Fibroblast of peridontal ligament (primary cell): ENCODE measurements around the gene SCD5.

Experiments
- DNase-seq: peaks from one replicate; pipeline ENCODE4 v3.0.0-alpha.2; 2010; ENCODE audit errors: extremely low read depth

The SCD5 gene

DNA sequence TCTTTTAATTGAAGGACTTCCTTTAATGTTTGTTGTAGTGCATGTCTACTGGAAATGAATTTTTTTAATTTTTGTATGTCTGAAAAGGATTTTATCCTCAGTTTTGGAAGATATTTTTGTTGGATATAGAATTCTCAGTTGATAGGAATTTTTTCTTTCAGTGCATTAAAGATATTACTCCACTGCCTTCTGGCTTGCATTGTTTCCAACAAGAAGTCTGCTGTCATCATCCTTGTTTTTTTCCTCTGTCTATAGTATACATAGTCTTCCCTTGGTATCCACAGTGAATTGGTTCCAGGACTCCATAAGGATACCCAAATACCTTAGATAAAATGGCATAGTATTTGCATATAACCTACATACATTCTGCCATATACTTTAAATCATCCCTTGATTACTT lies 33.5 kb downstream of the SCD5 start:
- DNase-seq = no peak

GRCh38 chr4:82761229-82761628 lies 37.4 kb downstream of the SCD5 start:
- peak; percentile 43 for DNase-seq

DNA sequence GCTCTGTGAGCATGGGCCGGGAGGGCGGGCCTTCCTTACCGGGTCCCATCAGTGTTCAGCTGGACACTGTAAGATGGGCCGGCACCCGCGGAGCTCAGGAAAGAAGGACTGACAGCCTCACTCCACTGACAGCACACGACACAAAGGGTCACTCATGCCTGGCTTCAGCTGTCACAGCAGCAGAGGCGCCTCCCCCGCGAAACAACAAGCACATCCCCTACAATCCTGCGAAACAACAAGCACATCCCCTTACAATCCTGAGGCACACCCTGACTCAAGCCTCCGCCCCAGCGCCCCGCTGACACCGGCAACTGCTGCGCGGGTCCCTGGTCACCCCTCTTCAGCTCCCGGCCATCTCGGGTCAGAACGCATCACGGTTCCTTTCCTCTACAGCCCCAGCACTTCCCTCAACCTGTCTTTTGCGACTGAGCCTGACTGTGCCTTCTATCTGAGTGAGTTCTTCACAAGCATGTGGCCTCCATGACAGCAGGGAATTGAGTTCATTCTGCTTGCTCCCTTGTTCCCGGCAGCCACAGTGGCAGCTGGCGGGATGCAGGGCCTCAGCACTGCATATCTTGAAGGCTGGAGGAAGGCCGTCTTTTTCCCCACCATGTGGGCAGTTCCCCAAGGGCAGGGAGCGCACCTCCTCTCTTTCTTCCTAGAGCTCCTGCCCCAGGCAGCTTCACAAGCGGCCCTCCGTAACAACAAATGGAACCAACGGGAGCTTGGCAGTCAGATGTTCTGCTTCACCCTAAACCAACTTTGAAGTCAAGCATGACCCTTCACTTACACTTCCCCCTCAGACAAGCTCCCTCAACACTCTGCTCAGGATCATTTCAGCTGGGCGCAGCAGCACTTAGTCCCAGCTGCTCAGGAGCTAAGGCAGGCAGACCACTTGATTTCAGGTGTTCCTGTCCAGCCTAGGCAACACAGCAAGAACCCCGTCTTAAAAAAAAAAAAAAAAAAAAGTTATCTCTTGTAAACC lies 39.6 kb downstream of the SCD5 start:
- DNase-seq = no peak

- no peak for DNase-seq
Measured at GRCh38 chr4:82756061-82756460, 42.5 kb downstream of the SCD5 start.

- no peak for DNase-seq
Measured at GRCh38 chr4:82755650-82756049, 42.9 kb downstream of the SCD5 start.

DNA sequence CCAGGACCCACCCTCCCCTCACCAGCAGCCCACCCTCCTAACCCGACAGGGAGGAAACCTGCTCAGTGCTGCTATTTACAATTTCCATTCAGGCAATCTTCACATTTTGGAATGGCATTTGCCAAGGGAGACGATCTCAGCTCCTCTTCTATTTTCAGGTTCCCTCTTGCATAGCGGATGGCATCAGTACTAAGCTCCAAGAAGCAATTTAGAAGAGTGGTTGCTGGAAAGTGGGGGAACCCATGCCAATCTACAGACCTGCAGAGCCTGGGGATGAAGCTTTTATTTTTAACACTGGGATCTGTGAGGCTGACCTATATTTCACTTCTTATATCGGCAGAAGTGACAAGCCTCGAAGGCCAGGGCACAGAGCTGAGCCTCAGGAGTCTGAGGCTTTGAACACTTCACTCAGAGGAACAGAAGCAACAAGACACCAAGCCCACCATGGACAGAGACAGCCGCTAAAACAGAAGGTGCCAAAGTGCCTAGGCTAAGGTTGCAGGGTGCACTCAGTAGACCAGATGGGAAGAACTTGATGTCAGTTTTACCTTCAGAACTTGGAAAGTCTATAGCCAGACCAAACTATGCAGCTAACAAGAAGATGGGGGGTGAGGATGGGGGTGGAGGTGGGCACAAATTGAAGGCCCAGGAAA lies 44.0 kb downstream of the SCD5 start:
- DNase-seq = no peak

DNA sequence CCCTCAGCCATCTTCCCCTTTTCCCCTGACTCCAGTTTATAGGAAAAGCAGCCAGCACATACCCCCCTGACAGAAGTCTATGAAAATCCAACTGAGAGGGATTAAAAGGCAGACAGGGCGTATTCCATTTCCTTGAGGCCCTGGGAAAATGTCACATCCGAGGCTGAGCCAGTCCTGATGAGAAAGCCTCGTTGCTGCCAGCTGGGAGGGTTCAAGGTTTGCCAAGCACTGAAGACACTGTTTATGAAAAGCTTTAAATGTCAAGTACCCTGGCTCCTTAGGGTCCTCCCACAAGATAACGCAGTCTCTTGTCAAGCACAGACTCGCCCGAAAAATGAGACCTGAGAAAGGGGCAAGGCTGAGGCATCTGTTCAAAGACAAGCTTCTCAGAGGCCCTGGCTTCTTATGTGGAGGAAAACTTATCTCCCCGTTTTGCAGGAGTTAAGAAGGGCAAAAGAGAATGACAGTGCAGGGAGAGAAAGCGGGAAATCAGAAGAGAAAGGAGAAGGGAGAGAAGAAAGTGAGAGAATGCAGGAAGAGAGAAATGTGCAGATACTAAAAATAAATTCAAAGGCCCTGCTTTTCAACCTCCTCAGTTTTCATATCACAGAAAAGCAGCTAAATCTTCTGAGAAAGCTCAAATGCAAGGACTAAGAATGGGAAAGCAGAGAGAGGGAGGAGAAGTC lies 44.7 kb downstream of the SCD5 start:
- peak; percentile 17 for DNase-seq

- DNase-seq = no peak
Measured at GRCh38 chr4:82753238-82753637, 45.4 kb downstream of the SCD5 start.

GRCh38 chr4:82748810-82749470 lies 49.7 kb downstream of the SCD5 start:
- DNase-seq = no peak

DNA sequence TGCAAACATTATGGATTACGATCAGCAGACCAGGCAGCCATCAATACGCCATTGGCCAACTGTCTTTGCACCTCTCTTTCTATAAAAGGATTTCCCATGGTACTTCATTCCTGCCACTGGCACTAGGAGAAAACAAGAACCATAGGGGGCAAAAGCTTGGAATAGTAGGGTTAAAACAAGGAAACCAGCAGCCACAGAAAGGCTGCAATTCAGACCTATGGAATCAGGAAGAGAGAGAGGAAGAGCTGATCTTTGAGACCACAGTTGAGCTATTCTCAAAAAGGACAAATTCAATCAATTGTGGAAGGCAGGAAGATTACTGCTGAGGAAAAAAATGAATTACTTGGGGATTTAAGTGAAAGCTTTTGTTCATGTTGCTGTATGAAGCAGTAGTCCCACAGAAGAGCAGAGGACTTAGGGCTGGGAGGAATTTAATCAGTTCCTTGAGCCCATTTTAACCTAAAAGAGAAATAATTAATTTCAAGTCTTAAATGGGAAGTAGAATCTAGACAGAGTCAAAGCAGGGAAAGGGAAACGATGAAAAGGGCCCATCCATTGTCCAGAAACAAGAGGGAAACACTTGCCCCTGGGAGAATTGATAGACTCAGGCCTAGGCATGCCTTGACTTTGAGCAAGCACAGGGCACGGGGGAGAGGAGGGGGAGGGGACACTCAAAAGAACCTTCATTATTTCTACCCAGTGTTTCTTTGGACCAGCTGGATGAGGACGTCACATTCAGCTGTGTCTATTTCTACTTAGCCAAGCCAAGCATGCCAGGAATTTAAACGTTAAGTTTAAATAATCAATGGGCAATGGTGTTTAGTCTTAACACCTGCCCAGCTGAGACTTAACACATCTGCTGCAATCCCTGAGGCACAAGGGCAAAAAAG lies 50.7 kb downstream of the SCD5 start:
- DNase-seq = no peak

GRCh38 chr4:82746705-82747574 lies 51.7 kb downstream of the SCD5 start:
- DNase-seq = no peak

DNA sequence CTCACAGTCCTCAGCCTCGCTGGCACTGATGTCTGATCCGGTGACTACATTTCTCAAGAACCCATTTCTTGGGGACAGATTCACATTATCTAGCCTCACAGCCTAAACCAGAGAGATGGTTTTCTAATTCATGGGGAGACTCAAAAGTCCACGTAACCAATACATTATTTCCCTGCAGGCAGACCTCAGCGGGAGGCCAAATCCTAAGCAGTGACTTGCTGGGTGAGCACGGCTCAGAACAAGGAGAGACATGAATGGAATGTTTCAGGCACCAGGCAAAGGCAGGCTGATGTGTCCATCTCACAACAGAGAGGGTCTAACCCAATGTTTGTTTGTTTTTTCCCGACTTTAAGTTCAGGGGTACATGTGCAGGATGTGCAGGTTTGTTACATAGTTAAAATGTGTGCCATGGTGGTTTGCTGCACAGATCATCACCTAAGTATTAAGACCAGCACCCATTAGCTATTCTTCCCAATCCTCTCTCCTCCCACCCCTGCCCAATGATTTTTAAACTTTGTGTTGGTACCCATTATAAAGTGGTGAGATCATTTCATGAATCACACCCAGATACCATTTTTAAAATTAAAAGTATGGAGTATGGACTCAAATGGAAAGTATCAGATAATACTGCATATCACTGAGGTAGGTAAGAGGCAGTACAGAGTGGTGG lies 53.3 kb downstream of the SCD5 start:
- peak; percentile 6 for DNase-seq

GRCh38 chr4:82744284-82744968 lies 54.2 kb downstream of the SCD5 start:
- DNase-seq = no peak

DNA sequence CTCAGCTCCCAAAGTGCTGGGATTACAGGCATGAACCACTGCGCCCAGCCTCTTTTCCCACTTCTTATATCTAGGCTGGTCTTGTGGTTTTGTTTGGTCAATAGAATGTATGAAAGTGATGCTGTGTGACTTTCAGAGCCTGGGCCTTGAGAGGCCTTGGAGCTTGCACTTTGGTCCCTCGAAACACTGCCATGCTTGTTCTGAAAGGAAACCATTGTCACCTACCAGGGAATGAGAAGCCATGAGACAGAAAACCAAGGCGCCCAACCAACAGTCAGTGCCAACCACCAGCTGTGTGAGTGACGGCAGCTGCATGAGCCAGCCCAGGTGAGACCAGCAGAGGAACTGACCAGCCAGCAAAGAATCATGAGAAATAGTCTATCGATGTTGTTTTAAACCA lies 57.4 kb downstream of the SCD5 start:
- DNase-seq = no peak

GRCh38 chr4:82739287-82740190 lies 59.1 kb downstream of the SCD5 start:
- DNase-seq = peak; percentile 36

GRCh38 chr4:82737354-82737753 lies 61.2 kb downstream of the SCD5 start:
- no peak for DNase-seq

DNA sequence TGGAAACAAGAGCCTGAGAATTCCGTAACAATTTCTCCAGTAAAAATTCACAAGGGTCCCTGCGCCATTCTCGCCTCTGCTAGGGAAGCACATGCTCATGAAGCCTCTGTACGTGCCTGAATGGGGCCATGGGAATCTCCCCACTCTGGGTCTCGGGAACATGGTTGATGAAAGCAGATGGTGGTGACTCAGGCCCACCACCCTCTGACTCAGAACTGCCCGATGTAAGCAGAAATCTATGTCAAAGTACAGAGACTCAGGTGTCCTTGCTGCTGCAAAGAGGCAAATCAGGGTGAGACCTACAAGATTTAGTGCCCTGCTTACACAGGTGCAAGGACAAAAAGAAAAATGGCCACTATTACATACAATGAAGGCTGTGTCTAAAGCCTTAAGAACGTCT lies 65.0 kb downstream of the SCD5 start:
- DNase-seq = peak; percentile 18

DNA sequence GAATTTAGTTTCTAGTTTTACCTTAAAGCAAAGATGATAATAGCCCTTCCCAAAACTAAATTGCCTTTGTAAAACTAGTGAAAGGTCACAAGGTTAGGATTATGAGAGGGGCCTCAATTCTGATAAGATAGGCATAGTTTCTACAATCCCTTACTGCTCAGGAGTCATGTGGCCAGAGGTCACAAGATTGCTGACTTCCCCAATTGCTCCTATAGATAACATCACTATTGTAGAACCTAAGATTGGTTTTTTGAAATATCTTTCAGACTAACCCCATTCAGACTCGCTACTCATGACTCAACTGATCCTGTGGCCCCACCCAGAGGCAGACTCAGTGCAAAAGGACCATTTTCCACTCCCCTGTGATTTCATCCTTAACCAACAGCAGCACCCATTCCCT lies 70.3 kb downstream of the SCD5 start:
- DNase-seq = no peak
